Sigmoid colon (tissue), 7 donors: ENCODE data around the gene ALKBH3. TPM values are rescaled to one million over a fixed set of nuclear protein-coding genes. Genes with fewer than 3 reads are reported as not detected.

Experiments used
- DNase-seq: peaks from one replicate; pipeline ENCODE4 v3.0.0-alpha.2; 2019
- H3K27ac ChIP-seq, 4 donors: fragments of 200-600 bp; sonication (generic); one replicate each; pipeline ENCODE4 v1.5.1; 2016 to 2019; ENCODE audit warnings: mild to moderate bottlenecking in 1 of 4
- H3K27me3 ChIP-seq, 3 donors: fragments of 200-600 bp; sonication (generic); one replicate each; pipeline ENCODE4 v1.5.1; 2019; ENCODE audit warnings: mild to moderate bottlenecking in 1 of 3
- H3K36me3 ChIP-seq, 4 donors: fragments of 200-600 bp; sonication (generic); one replicate each; pipeline ENCODE4 v1.5.1; 2016 to 2019
- H3K4me1 ChIP-seq, 4 donors: fragments of 200-600 bp; sonication (generic); one replicate each; pipeline ENCODE4 v1.5.1; 2017 to 2019
- H3K4me3 ChIP-seq, 4 donors: fragments of 200-600 bp; sonication (generic); one replicate each; pipeline ENCODE4 v1.5.1; 2017 to 2019; ENCODE audit warnings: mild to moderate bottlenecking in 2 of 4, moderate library complexity in 1 of 4
- H3K9me3 ChIP-seq, 4 donors: fragments of 200-600 bp in 3 of 4; sonication (generic) in 3 of 4; one replicate each; pipeline versions ENCODE4 v1.5.1 to v1.6.1; 2013 to 2019
- EP300 ChIP-seq, 4 donors: sonication (generic); formaldehyde crosslinking; IDR thresholded peaks; one replicate each; pipeline ENCODE4 v1.6.1; 2017; ENCODE audit warnings: antibody characterized with exemption in 4 of 4
- POLR2A ChIP-seq, 2 donors: fragments of 450-650 bp; IDR thresholded peaks; one replicate each; pipeline ENCODE4 v1.6.1; 2016; ENCODE audit warnings: antibody characterized with exemption in 2 of 2, mild to moderate bottlenecking in 2 of 2, moderate library complexity in 2 of 2
- POLR2AphosphoS5 ChIP-seq, 4 donors: sonication (generic); formaldehyde crosslinking; IDR thresholded peaks; one replicate each; pipeline ENCODE4 v1.6.1; 2017; ENCODE audit warnings: antibody characterized with exemption in 4 of 4
- WGBS, 2 donors: extraction: QIAGEN DNeasy Blood & Tissue Kit; methylation state at CpG; one replicate each; pipeline ENCODE4 v1.1.7; 2013; 5-methylcytosine and 5-hydroxymethylcytosine counted together
- intact Hi-C: fragments of 100-400 bp; cut with DNase I; formaldehyde crosslinking; loops from one replicate; pipeline ENCODE4 v1.15.1; 2023
- polyA plus RNA-seq, 3 donors: library from polyadenylated mRNA; stranded (reverse); fragments of 200-250 nt; gene quantifications; one replicate each; pipeline ENCODE4 v1.2.3, GENCODE V29; 2013
- total RNA-seq, 4 donors: library from RNA; depleted of rRNA; stranded (reverse); fragments of >200 nt; gene quantifications; one replicate each; pipeline ENCODE4 v1.1.0, GENCODE V29; 2016
- TF ChIP-seq, protein P1 (sequence below), 4 experiments: fragments of 450-650 bp in 3 of 4; fragments of 200-600 bp in 1 of 4; IDR thresholded peaks; one replicate each; pipeline ENCODE4 v1.5.1; 2016 to 2019; ENCODE audit warnings: antibody characterized with exemption in 4 of 4, mild to moderate bottlenecking in 3 of 4, moderate library complexity in 2 of 4
- donor health status: healthy with polysubstance abuse.
- donor health status: Bipolar disorder and iron deficiency.
- donor health status: healthy.

The ALKBH3 gene
- total and polyA plus RNA-seq, 7 donors: 15.7 to 31.2 (median 27.3) TPM

DNA sequence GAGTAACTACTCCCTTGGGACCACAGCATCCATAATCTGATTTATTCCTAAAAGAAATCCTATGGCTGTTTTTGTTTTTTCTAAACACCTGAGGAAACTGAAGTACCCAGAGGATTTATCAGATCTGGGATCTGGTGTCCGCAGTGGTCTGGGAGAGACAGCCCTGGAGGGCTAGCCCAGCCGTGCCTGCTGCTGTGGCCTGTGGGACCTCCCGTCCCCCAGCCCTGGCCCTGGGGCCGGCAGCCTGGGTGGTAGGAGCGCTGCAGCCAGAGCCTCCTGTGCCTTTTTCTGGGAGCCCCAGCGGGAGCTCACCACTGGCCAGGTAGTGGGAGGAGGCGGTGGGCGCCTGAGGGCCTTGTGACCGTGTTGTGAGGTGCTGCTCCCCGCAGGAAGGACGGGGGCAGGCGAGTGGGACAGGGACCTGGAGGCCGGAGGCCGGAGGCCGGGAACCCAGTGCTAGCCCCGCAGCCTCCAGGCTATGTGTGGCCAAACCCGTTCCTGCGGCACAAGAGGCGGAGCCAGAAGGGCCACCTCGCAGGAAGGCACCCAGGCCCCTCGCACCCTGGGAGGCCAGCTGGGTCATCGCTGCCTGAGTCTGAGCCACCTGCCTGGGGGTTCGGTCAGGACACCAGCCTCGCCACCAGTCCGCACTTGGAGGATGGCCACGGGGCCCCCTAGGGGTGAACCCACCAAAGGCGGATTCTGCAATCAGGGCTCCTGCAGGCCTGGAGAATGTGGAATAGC, 43.7 kb downstream of the ALKBH3 start:
- peaks cover 0 to 57% (median 43%) of the 10 kb centered on the region in 4 donors for H3K4me1 ChIP-seq
- H3K36me3 ChIP-seq: peaks cover 0 to 31% (median 6%) of the 10 kb centered on the region in 4 donors
- DNase-seq: no peak
- no peaks in the 10 kb centered on the region for H3K9me3 ChIP-seq
- no peak overlapping the region for H3K4me3 ChIP-seq
- intact Hi-C loops: no loop called here
- WGBS, 2 donors: 92 to 93% methylated on average over 27 of the region's 27 CpGs
- H3K27me3 ChIP-seq: no peaks in the 10 kb centered on the region
- H3K27ac ChIP-seq: peak overlapping the region; percentile 74 to 86 (median 82)
- TF ChIP-seq EP300 (IDR thresholded peaks at IDR 0.05) (no peak), POLR2AphosphoS5 (IDR thresholded peaks at IDR 0.05) (no peak), POLR2A (IDR thresholded peaks at IDR 0.05) (no peak)
- TF ChIP-seq, protein P1, sequence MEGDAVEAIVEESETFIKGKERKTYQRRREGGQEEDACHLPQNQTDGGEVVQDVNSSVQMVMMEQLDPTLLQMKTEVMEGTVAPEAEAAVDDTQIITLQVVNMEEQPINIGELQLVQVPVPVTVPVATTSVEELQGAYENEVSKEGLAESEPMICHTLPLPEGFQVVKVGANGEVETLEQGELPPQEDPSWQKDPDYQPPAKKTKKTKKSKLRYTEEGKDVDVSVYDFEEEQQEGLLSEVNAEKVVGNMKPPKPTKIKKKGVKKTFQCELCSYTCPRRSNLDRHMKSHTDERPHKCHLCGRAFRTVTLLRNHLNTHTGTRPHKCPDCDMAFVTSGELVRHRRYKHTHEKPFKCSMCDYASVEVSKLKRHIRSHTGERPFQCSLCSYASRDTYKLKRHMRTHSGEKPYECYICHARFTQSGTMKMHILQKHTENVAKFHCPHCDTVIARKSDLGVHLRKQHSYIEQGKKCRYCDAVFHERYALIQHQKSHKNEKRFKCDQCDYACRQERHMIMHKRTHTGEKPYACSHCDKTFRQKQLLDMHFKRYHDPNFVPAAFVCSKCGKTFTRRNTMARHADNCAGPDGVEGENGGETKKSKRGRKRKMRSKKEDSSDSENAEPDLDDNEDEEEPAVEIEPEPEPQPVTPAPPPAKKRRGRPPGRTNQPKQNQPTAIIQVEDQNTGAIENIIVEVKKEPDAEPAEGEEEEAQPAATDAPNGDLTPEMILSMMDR (IDR thresholded peaks at IDR 0.05): no peak

- intact Hi-C loops: no loop called here
- Histone ChIP-seq H3K4me3 (no peak overlapping the region), H3K27ac (peak overlapping the region; percentile 74 to 86 (median 82)), H3K36me3 (peaks cover 0 to 21% (median 2%) of the 10 kb centered on the region in 4 donors), H3K27me3 (no peaks in the 10 kb centered on the region), H3K4me1 (peaks cover 0 to 52% (median 40%) of the 10 kb centered on the region in 4 donors), H3K9me3 (no peaks in the 10 kb centered on the region)
- WGBS, 2 donors: 87 to 89% methylated on average over 14 of the region's 14 CpGs
- no peak for DNase-seq
- TF ChIP-seq EP300 (IDR thresholded peaks at IDR 0.05) (no peak), POLR2A (IDR thresholded peaks at IDR 0.05) (no peak), POLR2AphosphoS5 (IDR thresholded peaks at IDR 0.05) (no peak)
- TF ChIP-seq, protein P1 (IDR thresholded peaks at IDR 0.05): no peak
Observed at GRCh38 chr11:43925063-43925931, 44.7 kb downstream of the ALKBH3 start.

DNA sequence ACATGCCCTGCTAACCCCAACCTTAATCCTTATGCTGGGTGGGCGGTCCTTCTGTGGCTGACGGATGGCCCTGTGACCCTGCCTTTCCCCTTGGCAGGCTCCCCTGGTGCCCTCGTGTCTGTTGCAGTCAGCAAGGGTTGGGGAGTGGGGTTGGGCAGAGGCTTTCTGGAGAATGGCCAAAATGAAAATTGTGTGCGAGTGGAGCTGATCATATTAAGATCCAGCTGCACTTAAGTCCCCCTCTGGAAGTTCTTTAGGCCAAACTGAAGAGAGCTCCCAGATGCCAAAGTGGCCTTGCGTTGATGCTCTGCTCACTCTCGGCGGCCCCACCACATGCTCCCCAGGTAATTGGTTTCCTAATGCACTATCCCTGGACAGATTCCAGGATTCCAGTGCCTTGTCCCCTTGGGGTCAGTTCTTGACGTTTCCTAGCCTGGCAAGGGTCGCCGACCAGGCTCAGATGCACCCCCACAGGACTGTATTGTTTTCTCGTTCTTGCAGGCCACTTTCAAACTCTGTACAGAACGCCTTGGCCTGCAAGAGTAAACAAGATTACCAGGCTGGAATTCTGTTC, 45.4 kb downstream of the ALKBH3 start:
- no peak for DNase-seq
- Histone ChIP-seq H3K4me1 (peaks cover 0 to 52% (median 40%) of the 10 kb centered on the region in 4 donors), H3K27me3 (no peaks in the 10 kb centered on the region), H3K4me3 (no peak overlapping the region), H3K27ac (peak overlapping the region; percentile 21 to 86 (median 82)), H3K9me3 (no peaks in the 10 kb centered on the region), H3K36me3 (peaks cover 0 to 14% (median 0%) of the 10 kb centered on the region in 4 donors)
- intact Hi-C loops: no loop called here
- 76 to 77% methylated on average over 12 of the region's 12 CpGs for WGBS, 2 donors
- TF ChIP-seq POLR2A (IDR thresholded peaks at IDR 0.05) (no peak), EP300 (IDR thresholded peaks at IDR 0.05) (no peak), POLR2AphosphoS5 (IDR thresholded peaks at IDR 0.05) (no peak)
- TF ChIP-seq, protein P1 (IDR thresholded peaks at IDR 0.05): no peak

GRCh38 chr11:43927070-43927469, 46.4 kb downstream of the ALKBH3 start:
- intact Hi-C loops: no loop called here
- TF ChIP-seq POLR2AphosphoS5 (IDR thresholded peaks at IDR 0.05): no peak
- TF ChIP-seq EP300 (IDR thresholded peaks at IDR 0.05): no peak
- no peak for TF ChIP-seq POLR2A (IDR thresholded peaks at IDR 0.05)
- TF ChIP-seq, protein P1 (IDR thresholded peaks at IDR 0.05): no peak
- DNase-seq: no peak
- Histone ChIP-seq H3K4me1 (peaks cover 0 to 44% (median 35%) of the 10 kb centered on the region in 4 donors), H3K27ac (no peak overlapping the region), H3K27me3 (no peaks in the 10 kb centered on the region), H3K36me3 (peaks cover 0 to 3% (median 0%) of the 10 kb centered on the region in 4 donors), H3K9me3 (no peaks in the 10 kb centered on the region), H3K4me3 (no peak overlapping the region)
- 89 to 93% methylated on average over 2 of the region's 2 CpGs for WGBS, 2 donors
